Gastroesophageal sphincter (tissue), 4 donors: ENCODE measurements around the gene FAM168A. TPM values are rescaled to one million over a fixed set of nuclear protein-coding genes. Genes with fewer than 3 reads are reported as not detected.

Experiments used
- ATAC-seq: fragments of 150-250 bp; one replicate; pipeline ENCODE4 v1.9.1; 2016; ENCODE audit warnings: mild to moderate bottlenecking, moderate library complexity
- H3K27ac ChIP-seq, 4 donors: fragments of 200-600 bp; sonication (generic) in 3 of 4; 1 replicate in 3 of 4; 2 replicates in 1 of 4; pipeline ENCODE4 v1.5.1; 2016 to 2019
- H3K27me3 ChIP-seq: fragments of 200-600 bp; sonication (generic); one replicate; pipeline ENCODE4 v1.5.1; 2019
- H3K36me3 ChIP-seq, 2 donors: fragments of 200-600 bp; sonication (generic); one replicate each; pipeline ENCODE4 v1.5.1; 2019; ENCODE audit warnings: control low read depth in 1 of 2
- H3K4me1 ChIP-seq, 3 donors: fragments of 200-600 bp; sonication (generic); 1 replicate in 2 of 3; 2 replicates in 1 of 3; pipeline ENCODE4 v1.5.1; 2016 to 2019; ENCODE audit warnings: control low read depth in 2 of 3
- H3K4me3 ChIP-seq, 2 donors: fragments of 200-600 bp; sonication (generic); one replicate each; pipeline ENCODE4 v1.5.1; 2019; ENCODE audit warnings: mild to moderate bottlenecking in 1 of 2, moderate library complexity in 1 of 2
- H3K9me3 ChIP-seq, 3 donors: fragments of 200-600 bp; sonication (generic); one replicate each; pipeline ENCODE4 v1.5.1; 2017 to 2019; ENCODE audit warnings: control low read depth in 2 of 3
- CTCF ChIP-seq, 4 experiments: fragments of 200-600 bp in 2 of 4; fragments of 450-650 bp in 2 of 4; sonication (generic) in 1 of 4; IDR thresholded peaks; one replicate each; pipeline ENCODE4 v1.5.1; 2017 to 2019; ENCODE audit warnings: antibody characterized with exemption in 4 of 4, mild to moderate bottlenecking in 2 of 4, moderate library complexity in 2 of 4
- EP300 ChIP-seq: sonication (generic); formaldehyde crosslinking; IDR thresholded peaks from one replicate; pipeline ENCODE4 v1.6.1; 2017; ENCODE audit warnings: antibody characterized with exemption, mild to moderate bottlenecking
- POLR2A ChIP-seq, 2 donors: fragments of 450-650 bp; IDR thresholded peaks; one replicate each; pipeline ENCODE4 v1.6.1; 2017; ENCODE audit warnings: antibody characterized with exemption in 2 of 2, mild to moderate bottlenecking in 2 of 2, moderate library complexity in 1 of 2
- POLR2AphosphoS5 ChIP-seq: sonication (generic); formaldehyde crosslinking; IDR thresholded peaks from one replicate; pipeline ENCODE4 v1.6.1; 2017; ENCODE audit warnings: antibody characterized with exemption
- WGBS, 2 donors: methylation state at CpG; one replicate each; pipeline ENCODE4 v1.1.5; 2018; ENCODE audit warnings: low coverage in 1 of 2; 5-methylcytosine and 5-hydroxymethylcytosine counted together
- total RNA-seq, 4 donors: library from RNA; depleted of rRNA; stranded (reverse); fragments of >200 nt; gene quantifications; one replicate each; pipeline ENCODE4 v1.1.0, GENCODE V29; 2016

Gene FAM168A
- total RNA-seq, 4 donors from 2014 or later = 27.5 to 51.8 (median 42.0) TPM

GRCh38 chr11:73404506-73405145 lies 193.3 kb downstream of the FAM168A start:
- Histone ChIP-seq H3K27me3 (no peaks in the 10 kb centered on the region), H3K4me1 (peaks cover 0 to 12% (median 0%) of the 10 kb centered on the region in 3 donors), H3K36me3 (peaks cover 0 to 49% of the 10 kb centered on the region in 2 donors), H3K4me3 (no peak overlapping the region), H3K27ac (peak overlapping the region in 1 of 4 donors; percentile 38), H3K9me3 (no peaks in the 10 kb centered on the region)
- TF ChIP-seq EP300 = no peak
- TF ChIP-seq POLR2A (IDR thresholded peaks at IDR 0.05) = no peak
- TF ChIP-seq CTCF (IDR thresholded peaks at IDR 0.05) = no peak
- no peak for TF ChIP-seq POLR2AphosphoS5
- 74 to 86% methylated on average over 5 of the region's 5 CpGs for WGBS, 2 donors
- ATAC-seq = no peak

GRCh38 chr11:73404048-73404447 lies 193.9 kb downstream of the FAM168A start:
- ATAC-seq = peak; percentile 85

GRCh38 chr11:73403541-73403940 lies 194.4 kb downstream of the FAM168A start:
- H3K4me3 ChIP-seq = no peak overlapping the region
- peaks cover 0 to 39% of the 10 kb centered on the region in 2 donors for H3K36me3 ChIP-seq
- H3K27me3 ChIP-seq = no peaks in the 10 kb centered on the region
- H3K9me3 ChIP-seq = no peaks in the 10 kb centered on the region
- peaks cover 0 to 17% (median 0%) of the 10 kb centered on the region in 3 donors for H3K4me1 ChIP-seq
- H3K27ac ChIP-seq = peak overlapping the region in 1 of 4 donors; percentile 38
- TF ChIP-seq POLR2AphosphoS5 = no peak
- no peak for TF ChIP-seq POLR2A (IDR thresholded peaks at IDR 0.05)
- no peak for TF ChIP-seq EP300
- no peak for TF ChIP-seq CTCF (IDR thresholded peaks at IDR 0.05)
- ATAC-seq = no peak
- 83% methylated on average over 1 to 4 of the region's 5 CpGs for WGBS, 2 donors

More at GRCh38 chr11:73404048-73404447, 193.9 kb downstream of the FAM168A start:
- H3K27me3 ChIP-seq = no peaks in the 10 kb centered on the region
- H3K27ac ChIP-seq = peak overlapping the region in 1 of 4 donors; percentile 38
- no peak for TF ChIP-seq POLR2AphosphoS5
- peak in 3 of 4 experiments; percentile 78 to 82 (median 79) for TF ChIP-seq CTCF (IDR thresholded peaks at IDR 0.05)
- no peak for TF ChIP-seq POLR2A (IDR thresholded peaks at IDR 0.05)
- no peak for TF ChIP-seq EP300
- WGBS, 2 donors = 29 to 51% methylated on average over 4 of the region's 4 CpGs
- no peaks in the 10 kb centered on the region for H3K9me3 ChIP-seq
- peaks cover 0 to 12% (median 0%) of the 10 kb centered on the region in 3 donors for H3K4me1 ChIP-seq
- peaks cover 0 to 43% of the 10 kb centered on the region in 2 donors for H3K36me3 ChIP-seq
- H3K4me3 ChIP-seq = no peak overlapping the region

GRCh38 chr11:73402834-73403185 lies 195.1 kb downstream of the FAM168A start:
- no peak overlapping the region for H3K4me3 ChIP-seq
- WGBS, 2 donors = 71 to 86% methylated on average over 1 of the region's 1 CpG
- no peak for ATAC-seq
- no peaks in the 10 kb centered on the region for H3K27me3 ChIP-seq
- no peaks in the 10 kb centered on the region for H3K9me3 ChIP-seq
- peaks cover 0 to 25% (median 0%) of the 10 kb centered on the region in 3 donors for H3K4me1 ChIP-seq
- H3K36me3 ChIP-seq = peaks cover 0 to 34% of the 10 kb centered on the region in 2 donors
- no peak overlapping the region for H3K27ac ChIP-seq
- no peak for TF ChIP-seq POLR2AphosphoS5
- no peak for TF ChIP-seq POLR2A (IDR thresholded peaks at IDR 0.05)
- TF ChIP-seq EP300 = no peak
- TF ChIP-seq CTCF (IDR thresholded peaks at IDR 0.05) = no peak
